HG03060 (cell line): Measurements from ENCODE around the gene NFIC.
"Not testable (repeated sequence)": the region's sequence is repeated elsewhere in the genome, so short reads cannot be mapped to it uniquely, and the experiment has no call there.

Source experiments
- ATAC-seq: cut with Tn5 transposase; IDR thresholded peaks from one replicate; pipeline ENCODE4 v1.9.1; 2021; ENCODE audit warnings: low read depth, moderate number of reproducible peaks; ENCODE audit not compliant: unreplicated experiment

Gene NFIC

DNA sequence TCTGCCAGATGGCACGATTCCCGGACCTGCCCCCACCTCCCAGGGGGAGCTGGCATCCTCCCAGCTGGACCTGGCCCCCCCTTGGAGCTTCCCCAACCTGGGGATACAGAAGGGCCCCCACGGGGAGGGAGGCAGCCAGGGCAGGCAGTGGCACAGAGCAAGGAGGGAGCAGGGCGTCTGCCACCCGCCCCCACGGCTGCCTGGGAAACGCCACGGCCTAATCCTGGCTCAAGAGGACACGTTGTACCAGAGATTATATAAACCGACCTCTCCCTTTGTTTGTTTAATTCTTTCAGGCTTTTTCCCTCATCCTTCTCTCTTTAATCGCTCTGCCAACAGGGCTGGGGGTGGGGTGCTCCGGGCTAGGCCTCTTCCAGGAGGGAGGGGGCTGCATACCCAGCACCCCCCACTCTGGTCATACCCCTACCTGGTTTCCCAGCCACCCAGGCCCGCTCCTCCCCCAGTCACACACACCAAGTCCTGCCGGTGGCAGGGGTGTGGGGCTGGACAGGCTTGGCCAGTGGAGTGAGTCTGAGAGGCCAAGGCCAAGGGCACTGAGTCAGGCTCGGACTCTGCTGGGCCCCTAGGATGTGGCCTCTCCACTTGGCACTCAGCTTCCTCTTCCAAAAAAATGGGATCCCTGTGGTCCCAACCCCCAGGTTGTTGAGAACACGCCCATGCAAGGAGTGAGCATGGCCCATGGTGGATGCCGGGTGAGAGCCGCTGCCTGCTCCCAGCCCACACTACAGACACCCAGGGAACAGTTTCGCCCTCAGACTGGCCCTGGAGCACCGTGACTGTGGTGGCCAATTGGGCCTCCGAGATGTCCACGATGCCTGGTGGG lies 29.5 kb upstream of the NFIC start:
- ATAC-seq: no peak

DNA sequence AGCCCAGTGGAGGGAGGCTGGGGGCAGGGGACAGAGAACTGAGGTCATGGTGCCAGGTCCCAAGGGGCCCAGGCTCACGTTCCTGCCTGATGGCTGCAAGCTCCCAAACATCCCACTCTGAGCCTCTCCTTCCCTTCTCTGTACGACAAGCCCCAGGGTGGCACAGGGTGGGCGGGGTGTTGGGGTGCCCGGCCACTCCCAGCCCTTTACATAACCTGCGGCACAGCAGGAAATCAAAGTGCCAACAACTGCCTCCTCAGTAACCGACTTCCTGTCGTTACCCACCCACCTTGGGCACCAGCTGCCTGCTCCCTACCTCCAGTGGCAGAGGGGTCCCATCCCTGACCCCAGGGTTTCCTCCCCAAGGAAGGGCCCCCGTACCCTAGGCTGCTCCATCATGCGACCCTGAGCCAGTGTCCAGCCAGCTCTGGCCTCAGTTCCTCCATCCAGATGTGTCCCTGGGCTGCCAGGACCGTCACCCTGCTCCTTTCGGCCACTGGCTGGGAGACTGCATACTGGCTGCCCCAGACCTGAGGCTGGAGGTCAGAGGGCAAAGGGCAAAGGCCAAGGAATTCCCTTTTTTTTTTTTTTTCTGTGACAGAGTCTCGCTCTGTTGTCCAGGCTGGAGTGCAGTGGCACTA lies 27.7 kb upstream of the NFIC start:
- ATAC-seq: no peak

DNA sequence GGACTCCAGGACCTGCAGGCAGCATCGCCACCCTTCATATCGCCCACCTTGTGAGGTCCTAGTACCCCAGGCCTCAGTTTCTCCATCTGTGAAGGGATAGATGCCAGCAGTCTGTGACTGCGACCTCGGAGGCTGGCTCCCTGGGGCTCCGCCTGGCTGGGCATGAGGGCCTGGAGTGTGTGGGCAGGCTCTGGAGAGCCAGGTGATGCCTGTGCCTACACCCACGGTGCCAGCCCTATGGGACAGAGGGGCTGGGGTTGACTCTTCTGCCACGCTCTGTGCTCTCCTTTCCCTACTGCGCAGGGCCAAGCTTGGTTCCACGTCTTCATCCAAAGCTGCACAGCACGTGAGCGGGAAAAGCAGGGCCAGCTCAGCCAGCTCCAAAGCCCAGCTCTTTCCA lies 26.0 kb upstream of the NFIC start:
- ATAC-seq: no peak

DNA sequence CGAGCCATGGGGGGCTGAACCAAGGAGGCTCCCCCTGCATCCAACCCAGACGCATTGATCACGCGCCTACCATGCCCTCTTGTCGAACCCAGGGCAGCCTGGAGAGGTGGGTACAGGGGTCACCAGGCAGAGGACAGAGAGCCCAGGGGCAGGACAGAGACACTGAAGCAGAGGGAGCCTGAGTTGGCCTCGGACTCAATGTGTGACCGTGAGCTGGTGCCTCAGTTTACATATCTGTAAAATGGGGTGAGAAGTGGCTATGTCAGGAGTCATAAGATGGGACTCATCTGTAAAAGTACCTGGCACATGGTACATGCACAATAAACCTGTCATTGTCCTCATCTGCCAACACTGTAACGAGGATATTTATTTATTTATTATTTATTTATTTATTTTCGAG lies 24.1 kb upstream of the NFIC start:
- ATAC-seq: no peak

DNA sequence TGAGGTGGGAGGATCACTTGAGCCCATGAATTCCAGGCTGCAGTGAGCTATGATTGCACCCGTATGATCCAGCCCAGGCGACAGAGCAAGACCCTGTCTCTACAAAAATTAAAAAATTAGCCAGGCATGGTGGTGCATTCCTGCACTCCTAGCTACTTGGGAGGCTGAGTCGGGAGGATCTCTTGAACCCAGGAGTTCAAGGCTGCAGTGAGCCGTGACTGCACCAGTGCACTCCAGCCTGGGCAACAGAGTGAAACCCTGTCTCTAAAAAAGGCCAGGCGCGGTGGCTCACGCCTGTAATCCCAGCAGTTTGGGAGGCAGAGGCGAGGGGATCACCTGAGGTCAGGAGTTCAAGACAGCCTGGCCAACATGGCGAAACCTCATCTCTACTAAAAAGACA lies 23.4 kb upstream of the NFIC start:
- ATAC-seq: not testable (repeated sequence)

DNA sequence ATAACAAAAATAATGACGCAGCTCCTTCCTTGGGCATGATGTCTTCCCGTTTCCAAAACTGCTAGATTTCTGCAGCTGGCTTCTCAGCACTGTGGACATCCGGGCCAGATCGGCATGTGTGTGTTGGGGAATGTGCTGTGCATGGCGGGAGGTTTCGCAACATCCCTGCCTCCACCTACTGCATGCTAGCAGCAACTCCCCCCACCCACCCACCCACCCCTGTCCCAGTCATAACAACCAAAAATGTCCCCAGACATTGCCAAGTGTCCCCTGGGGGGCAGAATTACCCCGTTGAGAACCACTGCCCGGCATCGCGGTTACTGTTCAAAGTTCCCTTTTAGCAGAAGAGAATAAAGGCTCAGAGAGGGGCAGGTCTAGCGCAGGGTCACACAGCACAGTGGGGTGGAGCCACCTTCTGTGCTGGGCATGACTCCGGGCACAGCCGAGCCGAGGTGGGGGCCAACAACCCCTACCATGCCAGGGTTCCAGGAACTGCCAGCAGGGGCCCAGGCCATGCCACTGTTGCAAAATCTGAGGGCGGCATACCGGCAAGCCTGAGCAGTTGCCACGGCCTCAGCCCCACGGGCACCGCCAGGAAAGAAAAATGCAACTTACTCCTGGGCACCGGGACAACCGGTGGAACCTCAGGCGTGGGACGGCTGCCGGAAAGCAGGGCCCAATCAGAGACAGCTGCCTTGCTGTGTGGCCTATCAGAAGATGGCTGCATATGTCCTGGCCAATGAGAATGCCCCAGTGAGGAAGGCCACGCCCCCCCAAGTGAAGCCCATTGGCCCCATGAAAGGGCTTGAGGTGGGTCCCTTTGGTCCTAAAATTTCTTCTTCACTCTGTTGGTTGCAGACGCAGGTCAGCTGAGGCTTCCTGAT lies 22.5 kb upstream of the NFIC start:
- no peak for ATAC-seq

DNA sequence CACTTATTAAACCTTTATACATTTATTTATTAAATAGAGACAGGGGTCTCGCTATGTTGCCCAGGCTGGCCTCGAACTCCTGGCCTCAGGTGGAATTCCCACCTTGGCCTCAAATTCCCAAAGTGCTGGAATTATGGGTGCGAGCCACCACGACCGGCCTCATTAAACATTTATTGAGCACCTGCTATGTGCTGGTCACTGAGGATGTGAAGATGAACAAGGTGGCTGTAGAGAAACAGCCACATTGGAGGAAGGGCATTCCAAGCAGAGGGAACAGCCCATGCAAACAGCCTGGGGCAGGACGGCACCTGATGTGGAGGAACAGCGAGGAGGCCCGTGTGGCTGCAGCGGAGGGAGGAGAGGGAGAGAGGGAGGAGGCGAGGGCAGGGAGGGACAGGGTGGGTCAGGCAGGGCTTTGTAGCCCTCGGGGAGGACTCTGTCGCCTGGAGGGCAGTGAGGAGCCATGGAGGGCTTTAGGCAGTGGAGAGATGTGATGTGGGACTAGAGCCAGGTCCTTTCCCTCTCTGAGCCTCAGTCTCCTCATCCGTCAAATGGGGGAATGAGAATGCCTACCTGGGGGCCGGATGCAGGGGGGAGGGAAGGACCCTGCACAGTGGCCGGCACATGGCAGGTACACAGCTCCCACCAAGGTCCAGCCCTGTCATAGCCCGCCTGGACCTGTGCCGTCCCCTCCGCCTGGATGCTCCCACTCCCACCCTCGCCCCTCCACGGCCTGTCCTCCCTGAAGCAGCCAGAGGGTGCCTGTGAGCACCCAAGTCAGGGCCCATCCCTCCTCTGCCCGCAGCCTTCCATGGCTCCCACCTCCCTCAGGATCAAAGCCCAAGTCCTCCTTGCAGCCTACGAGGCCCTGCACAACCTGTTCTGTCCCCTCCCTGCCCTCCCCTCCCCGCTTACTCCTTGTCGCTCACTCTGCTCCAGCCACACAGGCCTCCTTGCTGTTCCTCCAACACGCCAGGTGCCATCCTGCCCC lies 21.5 kb upstream of the NFIC start:
- no peak for ATAC-seq

DNA sequence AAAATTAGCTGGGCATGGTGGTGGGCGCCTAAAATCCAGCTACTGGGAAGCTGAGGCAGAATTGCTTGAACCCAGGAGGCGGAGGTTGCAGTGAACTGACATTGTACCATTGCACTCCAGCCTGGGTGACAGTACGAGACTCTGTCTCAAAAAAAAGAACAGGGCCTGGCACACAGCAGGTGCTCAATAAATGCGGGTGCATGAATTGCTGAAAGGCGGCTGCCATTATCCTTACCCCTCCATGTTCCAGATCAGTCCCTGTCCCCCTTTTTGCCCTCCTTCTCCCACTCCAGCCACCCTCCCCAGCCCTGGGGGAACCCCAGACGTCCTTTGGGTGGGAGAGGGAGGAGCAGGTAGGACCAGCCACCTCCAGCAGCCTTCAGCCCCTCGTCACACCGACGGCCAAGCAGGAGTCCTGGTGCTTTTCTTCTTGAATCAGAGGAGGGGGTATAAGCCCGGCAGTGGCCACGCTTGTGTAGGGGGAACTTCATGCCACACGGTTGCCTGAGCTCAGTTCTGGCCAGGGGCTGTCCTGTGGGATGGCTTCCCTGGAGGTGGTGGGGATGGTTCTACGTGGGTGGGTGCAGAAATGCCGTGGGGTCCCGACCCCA lies 20.4 kb upstream of the NFIC start:
- ATAC-seq: no peak

DNA sequence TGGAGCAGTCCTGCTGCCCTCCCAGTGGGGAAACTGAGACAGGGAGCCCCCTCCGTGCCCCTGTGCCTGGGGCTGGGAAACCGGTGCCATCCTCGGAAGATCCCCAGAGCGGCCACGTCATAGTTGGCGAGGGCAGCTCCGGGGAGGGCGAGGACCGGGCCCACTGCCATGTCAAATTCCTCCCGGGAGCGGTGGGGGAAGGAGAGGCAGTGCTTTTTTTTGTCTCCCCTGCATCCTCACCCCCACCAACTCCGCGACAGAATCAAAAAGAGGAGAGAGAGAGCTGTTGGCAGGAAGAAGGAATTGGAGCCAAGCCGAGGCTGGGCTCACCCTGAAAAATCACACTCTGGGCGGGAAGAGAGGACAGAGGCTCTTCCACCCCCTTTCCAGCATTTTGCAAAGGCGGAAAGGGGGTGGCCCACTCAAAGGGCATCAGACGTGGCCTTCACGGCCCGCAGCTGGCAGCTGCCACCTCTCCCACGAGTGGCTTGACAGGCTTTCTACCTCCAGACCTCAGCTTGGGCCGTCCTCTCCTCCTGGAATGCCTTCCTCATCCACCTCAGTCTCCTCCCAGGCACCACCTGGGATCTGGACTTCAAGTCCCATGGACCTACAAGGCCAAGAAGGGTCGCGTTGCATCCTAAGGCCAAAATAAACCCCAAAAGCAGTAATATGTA lies 19.6 kb upstream of the NFIC start:
- ATAC-seq: no peak

DNA sequence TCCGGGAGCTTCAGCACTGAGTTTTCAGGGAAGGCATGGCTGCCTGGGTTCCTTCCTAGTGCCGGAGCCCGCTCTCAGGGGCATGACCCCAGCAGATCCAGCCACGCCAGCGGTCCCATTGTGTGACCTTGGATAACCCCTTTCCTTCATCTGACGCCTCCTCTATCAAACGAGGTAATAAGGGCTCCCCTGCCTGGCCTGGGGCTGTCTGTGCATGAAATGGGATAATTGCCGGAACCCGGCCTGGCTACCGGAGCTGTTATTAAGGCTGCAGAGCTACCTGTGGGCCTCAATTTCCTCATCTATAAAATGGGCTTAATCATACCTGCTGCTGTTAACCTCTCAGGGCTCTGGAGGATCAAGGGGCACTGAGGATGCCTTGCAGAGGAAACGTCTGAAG lies 18.3 kb upstream of the NFIC start:
- no peak for ATAC-seq

DNA sequence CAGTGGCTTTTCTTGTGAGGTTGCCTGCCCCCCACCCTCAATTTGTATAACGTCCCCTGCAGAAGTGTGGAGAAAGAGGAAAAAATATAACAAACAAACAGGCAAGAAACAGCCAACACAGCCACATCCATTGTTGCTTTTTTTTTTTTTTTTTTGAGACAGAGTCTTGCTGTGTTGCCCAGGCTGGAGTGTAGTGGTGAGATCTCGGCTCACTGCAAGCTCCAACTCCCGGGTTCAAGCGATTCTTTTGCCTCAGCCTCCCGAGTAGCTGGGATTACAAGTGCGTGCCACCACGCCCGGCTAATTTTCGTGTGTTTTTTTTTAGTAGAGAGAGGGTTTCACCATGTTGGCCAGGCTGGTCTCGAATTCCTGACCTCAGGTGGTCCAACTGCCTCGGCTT lies 17.9 kb upstream of the NFIC start:
- not testable (repeated sequence) for ATAC-seq

DNA sequence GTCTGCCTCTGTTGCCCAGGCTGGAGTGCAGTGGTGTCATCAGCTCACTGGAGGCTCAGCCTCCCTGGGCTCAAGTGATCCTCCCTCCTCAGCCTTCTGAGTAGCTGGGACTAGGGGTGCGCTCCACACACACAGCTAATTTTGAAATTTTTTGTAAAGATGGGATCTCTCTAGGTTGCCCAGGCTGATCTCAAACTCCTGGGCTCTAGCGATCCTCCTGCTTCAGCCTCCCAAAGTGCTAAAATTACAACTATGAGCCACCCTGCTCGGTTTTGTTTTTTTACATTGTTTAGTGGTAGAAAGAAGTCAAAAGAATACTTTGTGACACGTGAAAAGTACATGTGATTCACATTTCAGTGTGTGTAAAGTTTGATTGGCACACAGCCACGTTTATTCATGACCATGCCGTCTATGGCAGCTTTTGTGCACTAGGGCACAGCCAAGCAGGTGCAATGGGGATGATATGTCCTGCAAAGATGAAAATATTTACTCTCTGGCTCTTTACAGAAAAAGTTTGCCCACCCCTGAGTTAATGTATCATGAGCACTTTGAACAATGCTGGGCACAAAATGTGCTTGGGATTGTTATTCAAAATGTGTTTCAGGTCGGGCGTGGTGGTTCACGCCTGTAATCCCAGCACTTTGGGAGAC lies 16.2 kb upstream of the NFIC start:
- ATAC-seq: no peak

DNA sequence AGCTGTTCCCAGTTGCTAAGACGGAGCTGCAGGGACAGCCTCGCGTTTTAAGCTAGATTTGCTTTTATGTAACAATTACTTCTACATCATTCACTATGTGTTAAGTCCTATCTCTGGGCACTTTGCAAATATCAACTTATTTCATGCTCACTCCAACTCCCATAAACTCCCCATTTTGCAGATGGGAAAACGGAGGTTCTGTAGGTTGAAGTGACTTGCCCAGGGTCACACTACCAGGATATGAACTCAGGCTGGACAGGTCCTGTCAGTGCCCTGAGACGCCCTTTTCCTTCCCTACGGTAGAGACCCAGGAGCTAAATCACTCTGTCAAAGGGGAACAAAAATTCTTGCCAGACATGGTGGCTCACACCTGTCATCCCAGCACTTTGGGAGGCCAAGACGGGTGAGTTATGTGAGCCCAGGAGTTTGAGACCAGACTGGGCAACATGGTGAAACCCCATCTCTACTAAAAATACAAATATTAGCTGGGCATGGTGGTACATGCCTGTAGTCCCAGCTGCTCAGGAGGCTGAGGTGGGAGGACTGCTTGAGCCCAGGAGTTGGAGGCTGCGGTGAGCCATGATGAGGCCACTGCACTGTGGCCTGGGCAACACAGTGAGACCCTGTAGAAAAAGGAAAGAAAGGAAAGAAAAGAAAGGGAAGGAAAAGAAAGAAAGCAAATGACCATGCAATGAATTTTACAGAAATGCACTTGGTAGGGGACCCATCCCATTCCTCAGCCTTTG lies 14.5 kb upstream of the NFIC start:
- no peak for ATAC-seq

DNA sequence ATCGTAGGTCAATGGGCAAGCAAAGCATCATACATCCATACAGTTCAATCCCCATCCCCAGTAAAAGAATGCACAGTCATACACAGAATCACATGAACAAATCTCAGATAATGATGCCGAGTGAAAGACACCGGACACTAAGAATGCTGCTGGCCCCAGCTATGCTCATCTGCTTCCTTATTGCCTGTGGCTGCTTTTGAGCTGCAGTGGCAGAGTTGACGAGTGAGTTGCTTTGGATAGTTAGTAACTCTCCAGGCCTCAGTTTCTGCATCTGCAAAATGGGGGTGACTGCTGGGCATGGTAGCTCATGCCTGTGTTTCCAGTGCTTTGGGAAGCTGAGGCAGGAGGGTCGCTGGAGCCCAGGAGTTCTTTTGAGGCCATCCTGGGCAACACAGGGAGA lies 12.9 kb upstream of the NFIC start:
- ATAC-seq: no peak

DNA sequence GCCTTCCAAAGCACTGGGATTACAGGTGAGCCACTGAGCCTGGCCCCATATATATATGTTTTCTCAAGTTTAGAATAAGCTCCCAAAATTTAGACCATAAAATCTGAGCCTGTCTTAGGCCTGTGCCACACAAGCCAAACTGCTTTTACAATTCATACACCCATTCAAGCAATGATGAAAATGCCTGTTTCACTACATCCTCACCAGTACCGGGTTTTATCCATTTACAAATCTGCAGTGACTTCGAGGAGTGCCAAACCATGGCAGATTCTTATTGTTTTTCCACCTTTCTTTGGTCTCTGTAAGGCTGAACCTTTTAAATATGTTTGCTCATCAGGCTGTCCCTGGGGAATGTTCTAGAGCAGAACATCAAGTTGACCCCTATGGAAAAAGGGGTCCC lies 9.6 kb upstream of the NFIC start:
- ATAC-seq: no peak

DNA sequence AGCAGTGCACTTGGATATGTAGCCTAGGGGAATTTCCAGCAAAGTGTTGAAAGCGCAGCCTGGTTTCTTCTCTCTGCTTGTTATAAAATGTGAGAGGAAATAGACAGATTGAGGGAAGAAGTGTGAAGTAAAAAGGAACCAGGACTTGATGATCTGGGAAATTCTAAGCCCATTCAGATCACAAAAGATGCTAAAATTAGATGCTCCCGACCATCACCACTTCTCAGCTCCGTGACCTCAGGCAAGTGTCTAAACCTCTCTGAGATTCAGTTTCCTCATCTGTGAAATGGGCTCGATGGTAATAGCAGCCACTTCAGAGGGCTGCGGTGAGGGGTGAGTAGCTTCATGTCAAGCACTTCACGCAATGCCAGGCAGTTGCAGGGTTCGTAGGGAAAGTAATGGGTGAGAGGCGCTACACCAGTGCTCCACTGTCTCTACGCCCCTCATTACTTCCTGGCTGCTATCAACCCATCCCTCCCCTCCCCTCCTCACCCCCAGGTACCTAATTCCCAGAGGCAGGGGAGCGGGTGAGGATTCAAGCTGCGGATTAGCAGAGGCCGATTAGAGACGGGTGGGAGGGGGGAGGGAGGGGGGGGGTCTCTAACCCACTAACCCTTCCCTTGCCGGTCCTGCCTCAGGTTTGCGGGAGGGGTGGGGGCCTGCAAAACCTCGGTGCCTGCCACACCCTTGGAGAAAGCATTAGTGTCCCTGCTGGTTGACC lies 9.0 kb upstream of the NFIC start:
- ATAC-seq: no peak

DNA sequence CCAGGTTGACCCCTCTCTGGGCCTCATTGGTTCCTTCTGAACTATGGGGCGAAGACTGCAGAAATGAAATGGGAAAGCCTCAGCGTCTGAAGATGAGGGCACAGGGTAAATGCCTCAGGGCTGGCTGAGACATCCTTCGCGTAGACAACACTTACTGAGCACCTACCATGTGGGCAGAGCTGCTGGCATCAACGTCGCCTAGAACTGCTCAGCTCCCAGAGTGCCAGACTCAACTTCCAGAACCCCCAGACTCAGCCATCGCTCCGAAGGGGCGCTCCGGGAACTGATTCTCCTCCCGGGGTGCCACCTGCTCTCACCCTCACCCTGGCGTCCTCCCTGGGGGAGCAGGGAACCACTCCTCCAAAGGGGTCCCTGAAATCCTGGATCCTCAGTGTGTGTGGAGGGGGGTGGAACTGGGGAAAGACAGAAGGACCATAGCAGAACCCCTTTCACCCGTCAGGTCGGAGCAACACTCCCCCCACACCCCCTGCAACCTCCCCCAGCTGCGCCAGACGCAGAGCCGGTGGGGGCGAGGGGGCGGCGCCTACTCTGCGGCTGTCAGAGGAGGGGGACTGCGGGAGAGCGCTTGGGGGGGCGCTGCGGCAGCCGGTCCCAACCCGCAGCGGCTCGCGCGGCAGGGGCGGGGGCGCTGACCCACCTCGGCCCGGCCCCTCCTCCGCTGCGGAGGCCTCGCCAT lies 8.2 kb upstream of the NFIC start:
- ATAC-seq: no peak
